WTC11 (cell line): ENCODE results near the gene RIC8B. TPM values are rescaled to one million over a fixed set of nuclear protein-coding genes. Genes with fewer than 3 reads are reported as not detected.

Source experiments
- ATAC-seq: fragments of 200-7000 bp; cut with Tn5 transposase; 2 replicates; pipeline ENCODE4 v1.10.0; 2021; ENCODE audit warnings: mild to moderate bottlenecking, moderate library complexity
- CTCF ChIA-PET: fragments of 300-600 bp; sonication (Branson Sonifier 250); formaldehyde crosslinking; loops from one replicate; lab custom pipeline; 2021; ENCODE audit warnings: antibody characterized with exemption; lab: Charles Lee
- POLR2A ChIA-PET: fragments of 350-600 bp; sonication (Branson Sonifier 250); formaldehyde crosslinking; loops from one replicate; lab custom pipeline; 2021; ENCODE audit warnings: antibody characterized with exemption; lab: Charles Lee
- DNase-seq: peaks from one replicate; pipeline ENCODE4 v3.0.0; 2021; ENCODE audit warnings: low spot score
- H3K27ac Mint-ChIP-seq: 2 replicates; pipeline ENCODE4 v1.8.0; 2021; ENCODE audit warnings: mixed read lengths
- H3K27me3 Mint-ChIP-seq: 2 replicates; pipeline ENCODE4 v1.8.0; 2021; ENCODE audit warnings: low read depth, mild to moderate bottlenecking, moderate library complexity, mixed read lengths
- H3K36me3 Mint-ChIP-seq: 2 replicates; pipeline ENCODE4 v1.8.0; 2021; ENCODE audit warnings: mixed read lengths
- H3K4me1 Mint-ChIP-seq: 2 replicates; pipeline ENCODE4 v1.8.0; 2022; ENCODE audit warnings: mixed read lengths
- H3K4me3 Mint-ChIP-seq: 2 replicates; pipeline ENCODE4 v1.8.0; 2021; ENCODE audit warnings: mild to moderate bottlenecking, moderate library complexity, mixed read lengths
- H3K9me3 Mint-ChIP-seq: 2 replicates; pipeline ENCODE4 v1.8.0; 2021; ENCODE audit warnings: mixed read lengths
- CREM ChIP-seq: sonication (generic); formaldehyde crosslinking; IDR thresholded peaks from 2 replicates; pipeline ENCODE4 v1.8.1; 2022; ENCODE audit warnings: mild to moderate bottlenecking, missing genetic modification reagents, moderate library complexity
- FOXK1 ChIP-seq: sonication (generic); formaldehyde crosslinking; IDR thresholded peaks from 2 replicates; pipeline ENCODE4 v1.8.0; 2022; ENCODE audit warnings: mild to moderate bottlenecking, moderate library complexity, missing genetic modification reagents
- IRF2 ChIP-seq: sonication (generic); formaldehyde crosslinking; IDR thresholded peaks from 2 replicates; pipeline ENCODE4 v1.8.0; 2022; ENCODE audit warnings: low read depth, missing genetic modification reagents, borderline replicate concordance
- NFATC4 ChIP-seq: fragments of 250-450 bp; sonication (Bioruptor Pico); IDR thresholded peaks from 2 replicates; pipeline ENCODE4 v1.9.0; 2021; ENCODE audit warnings: mild to moderate bottlenecking
- NFE2L1 ChIP-seq: sonication (generic); formaldehyde crosslinking; IDR thresholded peaks from 2 replicates; pipeline ENCODE4 v1.8.1; 2023; ENCODE audit warnings: missing genetic modification reagents
- NFYB ChIP-seq: sonication (generic); formaldehyde crosslinking; conservative IDR thresholded peaks from 2 replicates; pipeline ENCODE4 v1.8.0; 2022; ENCODE audit warnings: low read depth, missing genetic modification reagents
- PRRX2 ChIP-seq: fragments of 250-450 bp; sonication (Bioruptor Pico); IDR thresholded peaks from 2 replicates; pipeline ENCODE4 v1.8.0; 2021; ENCODE audit warnings: mild to moderate bottlenecking
- SMAD4 ChIP-seq: sonication (generic); formaldehyde crosslinking; IDR thresholded peaks from 2 replicates; pipeline ENCODE4 v1.8.0; 2022; ENCODE audit warnings: mild to moderate bottlenecking, missing genetic modification reagents
- TCF7 ChIP-seq: sonication (generic); formaldehyde crosslinking; IDR thresholded peaks from 2 replicates; pipeline ENCODE4 v1.8.0; 2022; ENCODE audit warnings: mild to moderate bottlenecking, low read depth, missing genetic modification reagents, moderate library complexity
- TP53 ChIP-seq: sonication (generic); formaldehyde crosslinking; IDR thresholded peaks from 2 replicates; pipeline ENCODE4 v1.8.1; 2023; ENCODE audit warnings: mild to moderate bottlenecking, missing genetic modification reagents
- ZNF138 ChIP-seq: sonication (generic); formaldehyde crosslinking; conservative IDR thresholded peaks from 2 replicates; pipeline ENCODE4 v1.8.1; 2022; ENCODE audit warnings: mild to moderate bottlenecking, moderate library complexity, missing genetic modification reagents
- ZNF219 ChIP-seq: sonication (generic); formaldehyde crosslinking; IDR thresholded peaks from 2 replicates; pipeline ENCODE4 v1.8.0; 2023; ENCODE audit warnings: missing genetic modification reagents, mild to moderate bottlenecking, borderline replicate concordance
- ZNF232 ChIP-seq: sonication (generic); formaldehyde crosslinking; IDR thresholded peaks from 2 replicates; pipeline ENCODE4 v1.8.0; 2022; ENCODE audit warnings: mild to moderate bottlenecking, missing genetic modification reagents
- ZNF396 ChIP-seq: fragments of 250-450 bp; sonication (Bioruptor Pico); IDR thresholded peaks from 2 replicates; pipeline ENCODE4 v1.8.0; 2021; ENCODE audit warnings: mild to moderate bottlenecking, moderate library complexity, borderline replicate concordance
- total RNA-seq: library from RNA; stranded (reverse); gene quantifications from 3 replicates; pipeline ENCODE4 v1.2.3, GENCODE V29; 2021
- TF ChIP-seq, protein P1 (sequence below): sonication (generic); formaldehyde crosslinking; IDR thresholded peaks from 2 replicates; pipeline ENCODE4 v1.8.1; 2023; ENCODE audit warnings: mild to moderate bottlenecking, missing genetic modification reagents, borderline replicate concordance
- TF ChIP-seq, protein P2 (sequence below): sonication (generic); formaldehyde crosslinking; conservative IDR thresholded peaks from 2 replicates; pipeline ENCODE4 v1.8.1; 2023; ENCODE audit warnings: mild to moderate bottlenecking, low read depth, missing genetic modification reagents, moderate library complexity
- TF ChIP-seq, protein P3 (sequence below): fragments of 250-450 bp; sonication (Bioruptor Pico); IDR thresholded peaks from 2 replicates; pipeline ENCODE4 v2.1.2; 2022; ENCODE audit warnings: mild to moderate bottlenecking, moderate library complexity
- TF ChIP-seq, protein P4 (sequence below): sonication (generic); formaldehyde crosslinking; IDR thresholded peaks from 2 replicates; pipeline ENCODE4 v1.8.0; 2022; ENCODE audit warnings: mild to moderate bottlenecking, missing genetic modification reagents
- TF ChIP-seq, protein P5 (sequence below): sonication (generic); formaldehyde crosslinking; IDR thresholded peaks from 2 replicates; pipeline ENCODE4 v1.8.1; 2022; ENCODE audit warnings: low read depth, missing genetic modification reagents, borderline replicate concordance
- TF ChIP-seq, protein P6 (sequence below): sonication (generic); formaldehyde crosslinking; IDR thresholded peaks from 2 replicates; pipeline ENCODE4 v1.8.0; 2023; ENCODE audit warnings: missing genetic modification reagents

RIC8B gene
- total RNA-seq, 1 experiment from 2014 or later, result 20.2 TPM

DNA sequence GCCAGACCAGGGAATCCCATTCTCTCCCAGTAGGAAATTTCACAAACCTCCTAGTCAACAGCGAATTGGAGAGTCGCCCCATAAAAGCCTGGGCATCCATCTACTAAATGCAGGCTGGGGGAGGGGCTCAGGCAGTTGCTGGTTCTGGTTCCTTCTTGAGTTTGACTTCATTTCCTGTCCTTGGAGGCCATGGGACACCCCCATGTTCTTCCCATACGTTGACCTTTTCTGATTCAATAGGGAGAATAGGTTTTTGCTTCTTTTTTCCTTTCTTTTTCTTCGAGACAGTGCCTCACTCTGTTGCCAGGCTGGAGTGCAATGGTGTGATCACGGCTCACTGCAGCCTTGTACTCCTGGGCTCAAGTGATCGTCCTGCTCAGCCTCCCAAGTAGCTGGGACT is 137.1 kb downstream of the RIC8B start (continued):
- TF ChIP-seq, protein P1, sequence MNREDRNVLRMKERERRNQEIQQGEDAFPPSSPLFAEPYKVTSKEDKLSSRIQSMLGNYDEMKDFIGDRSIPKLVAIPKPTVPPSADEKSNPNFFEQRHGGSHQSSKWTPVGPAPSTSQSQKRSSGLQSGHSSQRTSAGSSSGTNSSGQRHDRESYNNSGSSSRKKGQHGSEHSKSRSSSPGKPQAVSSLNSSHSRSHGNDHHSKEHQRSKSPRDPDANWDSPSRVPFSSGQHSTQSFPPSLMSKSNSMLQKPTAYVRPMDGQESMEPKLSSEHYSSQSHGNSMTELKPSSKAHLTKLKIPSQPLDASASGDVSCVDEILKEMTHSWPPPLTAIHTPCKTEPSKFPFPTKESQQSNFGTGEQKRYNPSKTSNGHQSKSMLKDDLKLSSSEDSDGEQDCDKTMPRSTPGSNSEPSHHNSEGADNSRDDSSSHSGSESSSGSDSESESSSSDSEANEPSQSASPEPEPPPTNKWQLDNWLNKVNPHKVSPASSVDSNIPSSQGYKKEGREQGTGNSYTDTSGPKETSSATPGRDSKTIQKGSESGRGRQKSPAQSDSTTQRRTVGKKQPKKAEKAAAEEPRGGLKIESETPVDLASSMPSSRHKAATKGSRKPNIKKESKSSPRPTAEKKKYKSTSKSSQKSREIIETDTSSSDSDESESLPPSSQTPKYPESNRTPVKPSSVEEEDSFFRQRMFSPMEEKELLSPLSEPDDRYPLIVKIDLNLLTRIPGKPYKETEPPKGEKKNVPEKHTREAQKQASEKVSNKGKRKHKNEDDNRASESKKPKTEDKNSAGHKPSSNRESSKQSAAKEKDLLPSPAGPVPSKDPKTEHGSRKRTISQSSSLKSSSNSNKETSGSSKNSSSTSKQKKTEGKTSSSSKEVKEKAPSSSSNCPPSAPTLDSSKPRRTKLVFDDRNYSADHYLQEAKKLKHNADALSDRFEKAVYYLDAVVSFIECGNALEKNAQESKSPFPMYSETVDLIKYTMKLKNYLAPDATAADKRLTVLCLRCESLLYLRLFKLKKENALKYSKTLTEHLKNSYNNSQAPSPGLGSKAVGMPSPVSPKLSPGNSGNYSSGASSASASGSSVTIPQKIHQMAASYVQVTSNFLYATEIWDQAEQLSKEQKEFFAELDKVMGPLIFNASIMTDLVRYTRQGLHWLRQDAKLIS (CRISPR knock-in tag), result no peak
- TF ChIP-seq FOXK1 (CRISPR knock-in tag) (no peak), SMAD4 (CRISPR knock-in tag) (no peak)
- TF ChIP-seq, protein P2, sequence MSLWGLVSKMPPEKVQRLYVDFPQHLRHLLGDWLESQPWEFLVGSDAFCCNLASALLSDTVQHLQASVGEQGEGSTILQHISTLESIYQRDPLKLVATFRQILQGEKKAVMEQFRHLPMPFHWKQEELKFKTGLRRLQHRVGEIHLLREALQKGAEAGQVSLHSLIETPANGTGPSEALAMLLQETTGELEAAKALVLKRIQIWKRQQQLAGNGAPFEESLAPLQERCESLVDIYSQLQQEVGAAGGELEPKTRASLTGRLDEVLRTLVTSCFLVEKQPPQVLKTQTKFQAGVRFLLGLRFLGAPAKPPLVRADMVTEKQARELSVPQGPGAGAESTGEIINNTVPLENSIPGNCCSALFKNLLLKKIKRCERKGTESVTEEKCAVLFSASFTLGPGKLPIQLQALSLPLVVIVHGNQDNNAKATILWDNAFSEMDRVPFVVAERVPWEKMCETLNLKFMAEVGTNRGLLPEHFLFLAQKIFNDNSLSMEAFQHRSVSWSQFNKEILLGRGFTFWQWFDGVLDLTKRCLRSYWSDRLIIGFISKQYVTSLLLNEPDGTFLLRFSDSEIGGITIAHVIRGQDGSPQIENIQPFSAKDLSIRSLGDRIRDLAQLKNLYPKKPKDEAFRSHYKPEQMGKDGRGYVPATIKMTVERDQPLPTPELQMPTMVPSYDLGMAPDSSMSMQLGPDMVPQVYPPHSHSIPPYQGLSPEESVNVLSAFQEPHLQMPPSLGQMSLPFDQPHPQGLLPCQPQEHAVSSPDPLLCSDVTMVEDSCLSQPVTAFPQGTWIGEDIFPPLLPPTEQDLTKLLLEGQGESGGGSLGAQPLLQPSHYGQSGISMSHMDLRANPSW (CRISPR knock-in tag), result no peak

DNA sequence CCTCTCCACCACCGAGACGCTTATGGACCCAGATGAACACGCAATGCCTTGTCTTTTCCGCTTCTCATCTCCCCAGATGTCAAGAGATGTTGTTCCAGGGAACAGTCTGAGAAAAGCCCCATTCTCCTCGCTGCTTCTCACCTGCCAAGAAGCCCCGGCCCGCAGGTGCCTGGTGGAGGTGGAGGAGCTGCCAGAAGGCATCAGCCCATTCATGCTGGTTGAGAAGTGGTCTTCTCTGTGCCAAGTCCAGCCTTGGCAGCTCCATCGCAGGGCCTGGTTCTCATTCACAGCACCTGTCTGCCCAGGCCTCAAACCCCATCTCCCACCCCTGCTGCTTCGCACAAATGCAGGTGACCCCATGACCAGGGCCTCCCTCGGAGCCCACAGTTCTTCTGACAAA is 139.0 kb downstream of the RIC8B start:
- CTCF ChIA-PET, result interaction anchor here (0.6 kb wide), 1 partner anchor 60 kb away, joined by 5 read pairs; no protein-coding TSS in a partner anchor
- peaks cover 13% of the 10 kb centered on the region for H3K4me1 Mint-ChIP-seq

More for the DNA sequence above, 139.0 kb downstream of the RIC8B start:
- Mint-ChIP-seq H3K36me3 (no peaks in the 10 kb centered on the region), H3K27me3 (peaks cover 4% of the 10 kb centered on the region), H3K4me3 (no peak overlapping the region), H3K9me3 (no peaks in the 10 kb centered on the region), H3K27ac (no peak overlapping the region)
- POLR2A ChIA-PET, result interaction anchor here (0.6 kb wide), 1 partner anchor 772 kb away, joined by 3 read pairs; no protein-coding TSS in a partner anchor
- ATAC-seq, result no peak
- no peak for TF ChIP-seq NFE2L1
- TF ChIP-seq TP53 (CRISPR knock-in tag), result no peak
- TF ChIP-seq, protein P3, sequence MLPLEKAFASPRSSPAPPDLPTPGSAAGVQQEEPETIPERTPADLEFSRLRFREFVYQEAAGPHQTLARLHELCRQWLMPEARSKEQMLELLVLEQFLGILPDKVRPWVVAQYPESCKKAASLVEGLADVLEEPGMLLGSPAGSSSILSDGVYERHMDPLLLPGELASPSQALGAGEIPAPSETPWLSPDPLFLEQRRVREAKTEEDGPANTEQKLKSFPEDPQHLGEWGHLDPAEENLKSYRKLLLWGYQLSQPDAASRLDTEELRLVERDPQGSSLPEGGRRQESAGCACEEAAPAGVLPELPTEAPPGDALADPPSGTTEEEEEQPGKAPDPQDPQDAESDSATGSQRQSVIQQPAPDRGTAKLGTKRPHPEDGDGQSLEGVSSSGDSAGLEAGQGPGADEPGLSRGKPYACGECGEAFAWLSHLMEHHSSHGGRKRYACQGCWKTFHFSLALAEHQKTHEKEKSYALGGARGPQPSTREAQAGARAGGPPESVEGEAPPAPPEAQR (CRISPR knock-in tag), result no peak
- TF ChIP-seq ZNF219 (CRISPR knock-in tag), result no peak
- no peak for TF ChIP-seq CREM
- TF ChIP-seq ZNF138 (CRISPR knock-in tag), result no peak
- TF ChIP-seq FOXK1 (CRISPR knock-in tag), result no peak
- TF ChIP-seq TCF7, result no peak
- TF ChIP-seq, protein P4, sequence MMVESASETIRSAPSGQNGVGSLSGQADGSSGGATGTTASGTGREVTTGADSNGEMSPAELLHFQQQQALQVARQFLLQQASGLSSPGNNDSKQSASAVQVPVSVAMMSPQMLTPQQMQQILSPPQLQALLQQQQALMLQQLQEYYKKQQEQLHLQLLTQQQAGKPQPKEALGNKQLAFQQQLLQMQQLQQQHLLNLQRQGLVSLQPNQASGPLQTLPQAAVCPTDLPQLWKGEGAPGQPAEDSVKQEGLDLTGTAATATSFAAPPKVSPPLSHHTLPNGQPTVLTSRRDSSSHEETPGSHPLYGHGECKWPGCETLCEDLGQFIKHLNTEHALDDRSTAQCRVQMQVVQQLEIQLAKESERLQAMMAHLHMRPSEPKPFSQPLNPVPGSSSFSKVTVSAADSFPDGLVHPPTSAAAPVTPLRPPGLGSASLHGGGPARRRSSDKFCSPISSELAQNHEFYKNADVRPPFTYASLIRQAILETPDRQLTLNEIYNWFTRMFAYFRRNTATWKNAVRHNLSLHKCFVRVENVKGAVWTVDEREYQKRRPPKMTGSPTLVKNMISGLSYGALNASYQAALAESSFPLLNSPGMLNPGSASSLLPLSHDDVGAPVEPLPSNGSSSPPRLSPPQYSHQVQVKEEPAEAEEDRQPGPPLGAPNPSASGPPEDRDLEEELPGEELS, result no peak
- no peak for TF ChIP-seq ZNF396 (CRISPR knock-in tag)
- TF ChIP-seq, protein P5, sequence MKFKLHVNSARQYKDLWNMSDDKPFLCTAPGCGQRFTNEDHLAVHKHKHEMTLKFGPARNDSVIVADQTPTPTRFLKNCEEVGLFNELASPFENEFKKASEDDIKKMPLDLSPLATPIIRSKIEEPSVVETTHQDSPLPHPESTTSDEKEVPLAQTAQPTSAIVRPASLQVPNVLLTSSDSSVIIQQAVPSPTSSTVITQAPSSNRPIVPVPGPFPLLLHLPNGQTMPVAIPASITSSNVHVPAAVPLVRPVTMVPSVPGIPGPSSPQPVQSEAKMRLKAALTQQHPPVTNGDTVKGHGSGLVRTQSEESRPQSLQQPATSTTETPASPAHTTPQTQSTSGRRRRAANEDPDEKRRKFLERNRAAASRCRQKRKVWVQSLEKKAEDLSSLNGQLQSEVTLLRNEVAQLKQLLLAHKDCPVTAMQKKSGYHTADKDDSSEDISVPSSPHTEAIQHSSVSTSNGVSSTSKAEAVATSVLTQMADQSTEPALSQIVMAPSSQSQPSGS (CRISPR knock-in tag), result no peak
- TF ChIP-seq NFATC4, result no peak
- no peak for TF ChIP-seq IRF2 (CRISPR knock-in tag)
- TF ChIP-seq, protein P6, sequence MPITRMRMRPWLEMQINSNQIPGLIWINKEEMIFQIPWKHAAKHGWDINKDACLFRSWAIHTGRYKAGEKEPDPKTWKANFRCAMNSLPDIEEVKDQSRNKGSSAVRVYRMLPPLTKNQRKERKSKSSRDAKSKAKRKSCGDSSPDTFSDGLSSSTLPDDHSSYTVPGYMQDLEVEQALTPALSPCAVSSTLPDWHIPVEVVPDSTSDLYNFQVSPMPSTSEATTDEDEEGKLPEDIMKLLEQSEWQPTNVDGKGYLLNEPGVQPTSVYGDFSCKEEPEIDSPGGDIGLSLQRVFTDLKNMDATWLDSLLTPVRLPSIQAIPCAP, result no peak
- no peak for TF ChIP-seq PRRX2 (CRISPR knock-in tag)
- no peak for TF ChIP-seq NFYB
- no peak for TF ChIP-seq ZNF232
- DNase-seq, result no peak
